ENCODE results near the gene GSS.

DNA sequence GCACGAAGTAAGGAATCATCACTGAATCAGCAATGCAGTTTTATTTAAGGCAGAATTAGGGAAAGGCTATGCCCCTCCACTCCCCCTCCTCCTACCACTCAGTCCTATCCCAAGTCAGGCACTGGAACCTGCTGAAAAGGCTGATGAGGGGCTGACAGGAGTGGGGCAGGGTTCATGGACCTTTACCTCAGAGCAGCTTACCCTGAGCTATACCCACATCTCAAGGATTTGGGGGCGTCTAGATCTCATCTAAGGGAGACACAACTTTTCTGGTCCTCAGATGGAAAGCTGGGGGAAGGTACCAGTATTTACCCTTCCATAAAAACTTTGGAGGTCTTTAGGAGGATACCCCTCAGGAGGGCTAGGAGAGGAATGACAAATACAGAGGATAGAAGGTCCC is 27.2 kb downstream of the GSS start:
- TF ChIP-seq, protein P1, sequence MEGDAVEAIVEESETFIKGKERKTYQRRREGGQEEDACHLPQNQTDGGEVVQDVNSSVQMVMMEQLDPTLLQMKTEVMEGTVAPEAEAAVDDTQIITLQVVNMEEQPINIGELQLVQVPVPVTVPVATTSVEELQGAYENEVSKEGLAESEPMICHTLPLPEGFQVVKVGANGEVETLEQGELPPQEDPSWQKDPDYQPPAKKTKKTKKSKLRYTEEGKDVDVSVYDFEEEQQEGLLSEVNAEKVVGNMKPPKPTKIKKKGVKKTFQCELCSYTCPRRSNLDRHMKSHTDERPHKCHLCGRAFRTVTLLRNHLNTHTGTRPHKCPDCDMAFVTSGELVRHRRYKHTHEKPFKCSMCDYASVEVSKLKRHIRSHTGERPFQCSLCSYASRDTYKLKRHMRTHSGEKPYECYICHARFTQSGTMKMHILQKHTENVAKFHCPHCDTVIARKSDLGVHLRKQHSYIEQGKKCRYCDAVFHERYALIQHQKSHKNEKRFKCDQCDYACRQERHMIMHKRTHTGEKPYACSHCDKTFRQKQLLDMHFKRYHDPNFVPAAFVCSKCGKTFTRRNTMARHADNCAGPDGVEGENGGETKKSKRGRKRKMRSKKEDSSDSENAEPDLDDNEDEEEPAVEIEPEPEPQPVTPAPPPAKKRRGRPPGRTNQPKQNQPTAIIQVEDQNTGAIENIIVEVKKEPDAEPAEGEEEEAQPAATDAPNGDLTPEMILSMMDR (IDR thresholded peaks at IDR 0.05; ENCODE audit: extremely low read depth in 1 of 2, insufficient read depth in 1 of 2, low read depth in 1 of 2, low read length in 2 of 2) = no peak
- no peak for TF ChIP-seq POLR2A (IDR thresholded peaks at IDR 0.05; ENCODE audit: low read depth, low read length)

Measured in endothelial cell of umbilical vein (primary cell).